ENCODE measurements around the gene IL1R2. TPM values are rescaled to one million over a fixed set of nuclear protein-coding genes. Genes with fewer than 3 reads are reported as not detected.

The IL1R2 gene
- total RNA-seq, 1 donor from 2014 or later = 17.0 TPM

GRCh38 chr2:102003696-102004095, 11.9 kb downstream of the IL1R2 start:
- intact Hi-C loops (cut with DNase I) = no loop called here
- no peak for ATAC-seq
- Histone ChIP-seq H3K36me3 (no peaks in the 10 kb centered on the region), H3K9me3 (no peaks in the 10 kb centered on the region), H3K27me3 (no peaks in the 10 kb centered on the region), H3K27ac (no peak overlapping the region), H3K4me1 (peaks cover 3% of the 10 kb centered on the region), H3K4me3 (no peak overlapping the region)
- TF ChIP-seq CTCF (IDR thresholded peaks at IDR 0.05) = no peak
- no peak for DNase-seq

GRCh38 chr2:102004581-102004980, 12.8 kb downstream of the IL1R2 start:
- ATAC-seq (no peak), DNase-seq (no peak)
- Histone ChIP-seq H3K4me1 (peaks cover 3% of the 10 kb centered on the region), H3K27me3 (no peaks in the 10 kb centered on the region), H3K9me3 (no peaks in the 10 kb centered on the region), H3K27ac (no peak overlapping the region), H3K36me3 (no peaks in the 10 kb centered on the region), H3K4me3 (no peak overlapping the region)
- intact Hi-C loops (cut with DNase I) = no loop called here
- TF ChIP-seq CTCF (IDR thresholded peaks at IDR 0.05) = no peak

GRCh38 chr2:102005449-102005848, 13.7 kb downstream of the IL1R2 start:
- no peak for ATAC-seq
- intact Hi-C loops (cut with DNase I) = no loop called here
- TF ChIP-seq CTCF (IDR thresholded peaks at IDR 0.05) = no peak
- Histone ChIP-seq H3K4me3 (no peak overlapping the region), H3K4me1 (peaks cover 3% of the 10 kb centered on the region), H3K9me3 (no peaks in the 10 kb centered on the region), H3K27ac (no peak overlapping the region), H3K36me3 (no peaks in the 10 kb centered on the region), H3K27me3 (no peaks in the 10 kb centered on the region)
- no peak for DNase-seq

GRCh38 chr2:102005989-102006885, 14.5 kb downstream of the IL1R2 start:
- Histone ChIP-seq H3K27me3 (no peaks in the 10 kb centered on the region), H3K4me3 (no peak overlapping the region), H3K36me3 (no peaks in the 10 kb centered on the region), H3K27ac (no peak overlapping the region), H3K4me1 (peaks cover 3% of the 10 kb centered on the region), H3K9me3 (no peaks in the 10 kb centered on the region)
- ATAC-seq (peak; percentile 89), DNase-seq (no peak)
- intact Hi-C loops (cut with DNase I) = no loop called here
- peak; percentile 73 for TF ChIP-seq CTCF (IDR thresholded peaks at IDR 0.05)

- no peak for TF ChIP-seq CTCF (IDR thresholded peaks at IDR 0.05)
- peaks cover 3% of the 10 kb centered on the region for H3K4me1 ChIP-seq
- no peak for ATAC-seq
- no peaks in the 10 kb centered on the region for H3K36me3 ChIP-seq
- no peak for DNase-seq
- no peak overlapping the region for H3K4me3 ChIP-seq
- no peaks in the 10 kb centered on the region for H3K9me3 ChIP-seq
- no peaks in the 10 kb centered on the region for H3K27me3 ChIP-seq
- intact Hi-C loops (cut with DNase I) = no loop called here
- H3K27ac ChIP-seq = no peak overlapping the region
Observed at GRCh38 chr2:102006886-102007278, 15.1 kb downstream of the IL1R2 start.
